ENCODE results near the gene C6orf47.

Gene C6orf47

GRCh38 chr6:31636698-31637596 is 23.6 kb downstream of the C6orf47 start:
- DNase-seq, result no peak

GRCh38 chr6:31634969-31635575 is 25.5 kb downstream of the C6orf47 start:
- DNase-seq, result no peak

- no peak for DNase-seq
Observed at GRCh38 chr6:31634131-31634530, 26.4 kb downstream of the C6orf47 start.

- DNase-seq, result no peak
Observed at GRCh38 chr6:31633447-31633846, 27.1 kb downstream of the C6orf47 start.

- DNase-seq, result no peak
Observed at GRCh38 chr6:31632279-31632946, 28.2 kb downstream of the C6orf47 start.

GRCh38 chr6:31631681-31632278 is 28.8 kb downstream of the C6orf47 start:
- DNase-seq, result no peak

GRCh38 chr6:31631209-31631608 is 29.4 kb downstream of the C6orf47 start:
- DNase-seq, result no peak

GRCh38 chr6:31630177-31630934 is 30.2 kb downstream of the C6orf47 start:
- no peak for DNase-seq

GRCh38 chr6:31629014-31629413 is 31.6 kb downstream of the C6orf47 start:
- DNase-seq, result no peak

- DNase-seq, result no peak
Observed at GRCh38 chr6:31627690-31628287, 32.8 kb downstream of the C6orf47 start.

GRCh38 chr6:31626952-31627351 is 33.6 kb downstream of the C6orf47 start:
- no peak for DNase-seq

GRCh38 chr6:31624070-31624469 is 36.5 kb downstream of the C6orf47 start:
- no peak for DNase-seq

- DNase-seq, result no peak
Observed at GRCh38 chr6:31622684-31623091, 37.9 kb downstream of the C6orf47 start.

- peak in 1 of 58 donors; percentile 6 for DNase-seq
Observed at GRCh38 chr6:31621991-31622390, 38.6 kb downstream of the C6orf47 start.

GRCh38 chr6:31621320-31621939 is 39.1 kb downstream of the C6orf47 start:
- DNase-seq, result no peak

- DNase-seq, result peak in 42 of 58 donors; percentile 46 to 100 (median 78)
Observed at GRCh38 chr6:31620586-31621319, 39.8 kb downstream of the C6orf47 start, which contains the start of gene PRRC2A. Gene PRRC2A (plus strand): TSS chr6:31620715. CDS start chr6:31622790, 2,075 bp downstream.

GRCh38 chr6:31619805-31620585 is 40.6 kb downstream of the C6orf47 start:
- DNase-seq, result peak; percentile 93 to 100 (median 98)

- no peak for DNase-seq
Observed at GRCh38 chr6:31617010-31617409, 43.6 kb downstream of the C6orf47 start.
